K562 (cell line): ENCODE measurements around the gene FOXJ3. TPM values are rescaled to one million over a fixed set of nuclear protein-coding genes. Genes with fewer than 3 reads are reported as not detected.

Source experiments
- ESRRA ChIP-seq: fragments of 450-650 bp; IDR thresholded peaks from 2 replicates; pipeline ENCODE4 v1.6.1; 2014; ENCODE audit warnings: low read depth, mild to moderate bottlenecking, moderate library complexity, borderline replicate concordance
- ETS2 ChIP-seq: IDR thresholded peaks from 2 replicates; pipeline ENCODE4 v1.6.1; 2016; ENCODE audit warnings: borderline replicate concordance, missing genetic modification characterization, mild to moderate bottlenecking, moderate library complexity, missing compliant biosample characterization; ENCODE audit not compliant: poor library complexity, severe bottlenecking
- GATA2 ChIP-seq: sonication (generic); formaldehyde crosslinking; IDR thresholded peaks from 2 replicates; pipeline ENCODE4 v1.4.0; 2020; ENCODE audit warnings: mild to moderate bottlenecking, missing genetic modification reagents
- HDAC2 ChIP-seq: fragments of 450-650 bp; IDR thresholded peaks from 2 replicates; pipeline ENCODE4 v1.6.1; 2016; ENCODE audit warnings: mild to moderate bottlenecking
- HMG20A ChIP-seq: fragments of 450-650 bp; formaldehyde crosslinking; conservative IDR thresholded peaks from 2 replicates; pipeline ENCODE4 v1.4.0; 2020; ENCODE audit warnings: mild to moderate bottlenecking, mixed read lengths
- KDM1A ChIP-seq, 2 experiments: fragments of 450-650 bp; IDR thresholded peaks; 2 replicates each; pipeline ENCODE4 v1.6.1; 2016; ENCODE audit warnings: mild to moderate bottlenecking in 2 of 2
- MEIS2 ChIP-seq: fragments of 450-650 bp; IDR thresholded peaks from 2 replicates; pipeline ENCODE4 v1.6.1; 2014; ENCODE audit warnings: mild to moderate bottlenecking; ENCODE audit not compliant: partially characterized antibody
- NFIC ChIP-seq: fragments of 450-650 bp; IDR thresholded peaks from 2 replicates; pipeline ENCODE4 v1.6.1; 2017; ENCODE audit warnings: mild to moderate bottlenecking, inconsistent platforms
- SLC30A9 ChIP-seq: fragments of 250-450 bp; sonication (Bioruptor Pico); IDR thresholded peaks from 2 replicates; pipeline ENCODE4 v1.8.0; 2022; ENCODE audit warnings: mild to moderate bottlenecking, moderate library complexity
- SRSF7 ChIP-seq: fragments of 200-400 bp; formaldehyde crosslinking; optimal IDR thresholded peaks from 2 replicates; pipeline ENCODE3; 2017; ENCODE audit warnings: mild to moderate bottlenecking, low read depth, low read length
- XRCC4 ChIP-seq: IDR thresholded peaks from one replicate; pipeline ENCODE4 v1.6.1; 2011; ENCODE audit not compliant: insufficient read depth, insufficient read length; ENCODE audit errors: extremely low read depth
- ZBTB9 ChIP-seq: fragments of 450-650 bp; formaldehyde crosslinking; IDR thresholded peaks from 2 replicates; pipeline ENCODE4 v1.4.0; 2020; ENCODE audit warnings: mild to moderate bottlenecking, moderate library complexity
- ZFP91 ChIP-seq: sonication (generic); formaldehyde crosslinking; IDR thresholded peaks from 2 replicates; pipeline ENCODE4 v1.8.0; 2022; ENCODE audit warnings: mild to moderate bottlenecking, missing genetic modification reagents
- ZKSCAN3 ChIP-seq: fragments of 250-450 bp; sonication (Bioruptor Pico); IDR thresholded peaks from 2 replicates; pipeline ENCODE4 v1.4.0; 2020
- ZNF311 ChIP-seq: fragments of 250-450 bp; sonication (Bioruptor Pico); IDR thresholded peaks from 2 replicates; pipeline ENCODE4 v1.4.0; 2020; ENCODE audit warnings: mild to moderate bottlenecking, moderate library complexity
- polyA plus RNA-seq, 8 experiments: library from polyadenylated mRNA; depleted of rRNA in 4 of 8; stranded (reverse) in 5 of 8; unstranded in 3 of 8; fragments of >200 nt; fragmentation: Nextera tagmentation in 2 of 8; fragmentation: Illumina TruSeq in 1 of 8; extraction: Ambion mirVana in 2 of 8; extraction: Trizol in 1 of 8; gene quantifications; 2 replicates each; pipeline versions ENCODE4 v1.2.1 to v1.2.3, GENCODE V29; 2011 to 2014; ENCODE audit warnings: inconsistent platforms in 1 of 8, missing spikeins in 1 of 8
- total RNA-seq, 7 experiments: library from RNA; depleted of rRNA in 6 of 7; stranded (reverse); fragments of >200 nt in 6 of 7; fragmentation: Illumina TruSeq in 2 of 7; extraction: Trizol in 2 of 7; gene quantifications; 2 replicates each; pipeline versions ENCODE4 v1.2.1 to v1.2.3, GENCODE V29; 2011 to 2021; ENCODE audit warnings: low replicate concordance in 1 of 7
- TF ChIP-seq, protein P1 (sequence below): IDR thresholded peaks from 2 replicates; pipeline ENCODE4 v1.6.1; 2011; ENCODE audit warnings: borderline replicate concordance, low read depth, mild to moderate bottlenecking, moderate library complexity, low read length; ENCODE audit not compliant: insufficient read depth, poor library complexity, severe bottlenecking
- TF ChIP-seq, protein P2 (sequence below): fragments of 200-400 bp; formaldehyde crosslinking; IDR thresholded peaks from 2 replicates; pipeline ENCODE4 v1.6.1; 2017; ENCODE audit warnings: mild to moderate bottlenecking, low read depth, low read length, moderate library complexity

The FOXJ3 gene
- total and polyA plus RNA-seq, 9 of the 15 experiments (the other 6 are each of a cell fraction or from before 2014, with no cell fraction given) = 8.7 to 35.3 (median 23.4) TPM

DNA sequence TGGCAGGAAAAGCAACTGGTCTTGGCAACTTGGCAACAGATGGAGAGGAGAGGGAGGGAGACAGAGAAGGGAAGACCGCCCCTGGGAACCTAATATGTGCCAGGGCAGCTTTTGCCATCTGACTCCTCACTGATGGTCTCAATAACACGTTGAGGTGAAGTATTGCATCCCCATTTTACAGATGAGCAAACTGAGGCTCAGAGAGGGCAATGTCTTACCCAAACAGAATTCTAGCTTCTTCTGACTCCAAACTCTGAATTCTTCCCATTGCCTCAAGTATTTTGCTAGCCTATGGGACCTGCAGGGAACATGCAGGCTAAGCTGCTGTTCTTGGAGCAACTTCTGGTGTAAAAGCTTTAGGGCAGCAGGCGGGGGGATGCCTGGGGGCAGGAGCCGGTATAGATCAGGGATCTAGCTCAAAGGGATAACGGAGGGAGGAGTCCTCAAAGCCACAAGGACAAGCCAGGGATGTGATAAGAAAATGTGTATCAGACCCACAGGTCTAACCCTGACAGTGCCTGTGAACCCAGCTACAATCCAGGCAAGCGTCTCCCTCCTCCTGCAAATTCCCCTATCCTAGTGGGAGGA lies 163.3 kb downstream of the FOXJ3 start (continued):
- TF ChIP-seq ESRRA = no peak; the same call in 1 of the 2 replicates
- TF ChIP-seq, protein P1, sequence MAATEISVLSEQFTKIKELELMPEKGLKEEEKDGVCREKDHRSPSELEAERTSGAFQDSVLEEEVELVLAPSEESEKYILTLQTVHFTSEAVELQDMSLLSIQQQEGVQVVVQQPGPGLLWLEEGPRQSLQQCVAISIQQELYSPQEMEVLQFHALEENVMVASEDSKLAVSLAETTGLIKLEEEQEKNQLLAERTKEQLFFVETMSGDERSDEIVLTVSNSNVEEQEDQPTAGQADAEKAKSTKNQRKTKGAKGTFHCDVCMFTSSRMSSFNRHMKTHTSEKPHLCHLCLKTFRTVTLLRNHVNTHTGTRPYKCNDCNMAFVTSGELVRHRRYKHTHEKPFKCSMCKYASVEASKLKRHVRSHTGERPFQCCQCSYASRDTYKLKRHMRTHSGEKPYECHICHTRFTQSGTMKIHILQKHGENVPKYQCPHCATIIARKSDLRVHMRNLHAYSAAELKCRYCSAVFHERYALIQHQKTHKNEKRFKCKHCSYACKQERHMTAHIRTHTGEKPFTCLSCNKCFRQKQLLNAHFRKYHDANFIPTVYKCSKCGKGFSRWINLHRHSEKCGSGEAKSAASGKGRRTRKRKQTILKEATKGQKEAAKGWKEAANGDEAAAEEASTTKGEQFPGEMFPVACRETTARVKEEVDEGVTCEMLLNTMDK = no peak
- TF ChIP-seq KDM1A (IDR thresholded peaks at IDR 0.05) = peak in 1 of 2 experiments; percentile 56; a peak in 2 of 4 replicates
- no peak for TF ChIP-seq GATA2
- no peak for TF ChIP-seq ZNF311 (CRISPR knock-in tag)
- TF ChIP-seq XRCC4 = no peak
- no peak for TF ChIP-seq SLC30A9 (CRISPR knock-in tag)
- no peak for TF ChIP-seq NFIC
- 0 out of 2 replicates have a peak, but pooled peaks have one; percentile 18 for TF ChIP-seq HDAC2
- TF ChIP-seq, protein P2, sequence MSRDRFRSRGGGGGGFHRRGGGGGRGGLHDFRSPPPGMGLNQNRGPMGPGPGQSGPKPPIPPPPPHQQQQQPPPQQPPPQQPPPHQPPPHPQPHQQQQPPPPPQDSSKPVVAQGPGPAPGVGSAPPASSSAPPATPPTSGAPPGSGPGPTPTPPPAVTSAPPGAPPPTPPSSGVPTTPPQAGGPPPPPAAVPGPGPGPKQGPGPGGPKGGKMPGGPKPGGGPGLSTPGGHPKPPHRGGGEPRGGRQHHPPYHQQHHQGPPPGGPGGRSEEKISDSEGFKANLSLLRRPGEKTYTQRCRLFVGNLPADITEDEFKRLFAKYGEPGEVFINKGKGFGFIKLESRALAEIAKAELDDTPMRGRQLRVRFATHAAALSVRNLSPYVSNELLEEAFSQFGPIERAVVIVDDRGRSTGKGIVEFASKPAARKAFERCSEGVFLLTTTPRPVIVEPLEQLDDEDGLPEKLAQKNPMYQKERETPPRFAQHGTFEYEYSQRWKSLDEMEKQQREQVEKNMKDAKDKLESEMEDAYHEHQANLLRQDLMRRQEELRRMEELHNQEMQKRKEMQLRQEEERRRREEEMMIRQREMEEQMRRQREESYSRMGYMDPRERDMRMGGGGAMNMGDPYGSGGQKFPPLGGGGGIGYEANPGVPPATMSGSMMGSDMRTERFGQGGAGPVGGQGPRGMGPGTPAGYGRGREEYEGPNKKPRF = no peak
- TF ChIP-seq SRSF7 = no peak
- TF ChIP-seq ZKSCAN3 (CRISPR knock-in tag) = no peak
- no peak for TF ChIP-seq ETS2 (tag)
- TF ChIP-seq ZFP91 = no peak
- TF ChIP-seq HMG20A (CRISPR knock-in tag) = no peak
- no peak for TF ChIP-seq MEIS2
- no peak for TF ChIP-seq ZBTB9
